Measurements from ENCODE around the gene SPRED3. TPM values are rescaled to one million over a fixed set of nuclear protein-coding genes. Genes with fewer than 3 reads are reported as not detected.
"Not testable (repeated sequence)": the region's sequence is repeated elsewhere in the genome, so short reads cannot be mapped to it uniquely, and the experiment has no call there.

Gene SPRED3
- polyA plus RNA-seq, 12 donors, result 0.31 to 0.98 (median 0.52) TPM; not detected in 2

- DNase-seq, result no peak
Measured at GRCh38 chr19:38389957-38390924, 1.7 kb downstream of the SPRED3 start.

GRCh38 chr19:38391911-38392464 lies 3.5 kb downstream of the SPRED3 start:
- no peak for DNase-seq

DNA sequence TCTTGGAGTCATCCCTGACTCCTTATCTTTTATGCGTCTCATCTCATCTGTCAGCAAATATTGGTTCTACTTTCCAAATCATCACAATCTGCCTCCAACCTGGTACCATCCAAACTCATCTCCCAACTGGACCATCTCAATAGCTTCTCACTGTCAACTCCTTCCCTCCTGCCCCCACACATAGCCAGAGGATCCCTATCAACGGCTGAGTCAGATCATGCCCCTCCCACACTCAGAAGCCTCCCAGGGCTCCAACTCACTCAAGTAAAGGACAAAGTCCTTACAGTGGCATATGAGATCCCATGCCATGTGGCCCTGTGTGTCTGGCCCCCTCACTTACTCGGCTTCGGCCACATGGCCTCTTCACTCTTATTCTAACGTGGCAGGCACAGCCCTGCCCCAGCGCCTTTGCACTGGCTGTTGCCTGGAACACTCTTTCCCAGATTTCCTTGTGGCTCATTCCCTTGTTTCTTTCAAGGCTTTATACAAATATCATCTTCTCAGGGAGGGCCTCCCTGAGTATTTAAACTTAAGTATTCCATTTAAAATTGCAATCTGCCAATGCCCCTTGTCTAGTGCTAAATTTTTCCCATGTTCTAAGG lies 4.3 kb downstream of the SPRED3 start:
- no peak for DNase-seq

- no peak for DNase-seq
Measured at GRCh38 chr19:38394488-38394887, 6.0 kb downstream of the SPRED3 start.

DNA sequence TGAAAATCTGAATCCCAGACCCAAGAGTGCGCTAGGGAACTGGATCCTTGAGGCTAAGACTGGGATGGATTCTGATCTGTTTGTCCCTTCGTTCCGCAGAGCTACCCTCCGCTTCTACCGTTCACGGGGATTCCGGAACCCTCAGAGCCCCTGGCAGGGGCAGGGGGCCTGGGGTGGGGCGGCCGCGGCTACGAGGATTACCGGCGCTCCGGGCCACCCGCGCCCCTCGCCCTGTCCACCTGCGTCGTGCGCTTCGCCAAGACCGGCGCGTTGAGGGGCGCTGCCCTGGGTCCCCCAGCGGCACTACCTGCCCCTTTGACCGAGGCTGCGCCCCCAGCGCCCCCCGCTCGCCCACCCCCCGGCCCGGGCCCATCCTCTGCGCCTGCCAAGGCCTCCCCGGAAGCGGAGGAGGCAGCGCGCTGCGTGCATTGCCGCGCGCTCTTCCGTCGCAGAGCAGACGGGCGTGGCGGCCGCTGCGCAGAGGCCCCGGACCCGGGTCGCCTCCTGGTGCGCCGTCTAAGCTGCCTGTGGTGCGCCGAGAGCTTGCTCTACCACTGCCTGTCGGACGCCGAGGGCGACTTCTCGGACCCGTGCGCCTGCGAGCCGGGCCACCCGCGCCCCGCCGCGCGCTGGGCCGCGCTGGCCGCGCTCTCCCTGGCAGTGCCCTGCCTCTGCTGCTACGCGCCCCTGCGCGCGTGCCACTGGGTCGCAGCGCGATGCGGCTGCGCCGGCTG lies 7.1 kb downstream of the SPRED3 start:
- no peak for DNase-seq

GRCh38 chr19:38399081-38399480 lies 10.6 kb downstream of the SPRED3 start:
- no peak for DNase-seq

- no peak for DNase-seq
Measured at GRCh38 chr19:38399537-38399936, 11.0 kb downstream of the SPRED3 start.

GRCh38 chr19:38400361-38400760 lies 11.9 kb downstream of the SPRED3 start:
- no peak for DNase-seq

DNA sequence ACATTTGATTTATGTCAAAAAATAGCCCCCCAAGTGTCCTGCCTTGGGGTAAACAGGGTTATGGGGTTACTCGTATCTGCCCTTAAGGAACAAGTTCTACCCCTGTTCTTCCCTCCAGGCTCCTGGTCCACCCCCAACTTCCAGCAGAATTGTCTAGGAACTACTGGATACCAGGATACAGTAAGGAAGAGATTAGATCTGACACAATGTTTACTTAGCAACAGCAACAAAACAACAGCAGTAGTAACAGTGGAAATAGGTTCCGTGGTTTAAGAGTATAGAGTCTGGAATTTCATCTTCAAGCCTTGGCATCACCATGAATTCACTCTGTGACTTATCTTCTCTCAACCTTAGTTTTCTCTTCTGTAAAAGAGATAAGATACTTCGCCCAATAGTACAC lies 12.7 kb downstream of the SPRED3 start:
- no peak for DNase-seq

DNA sequence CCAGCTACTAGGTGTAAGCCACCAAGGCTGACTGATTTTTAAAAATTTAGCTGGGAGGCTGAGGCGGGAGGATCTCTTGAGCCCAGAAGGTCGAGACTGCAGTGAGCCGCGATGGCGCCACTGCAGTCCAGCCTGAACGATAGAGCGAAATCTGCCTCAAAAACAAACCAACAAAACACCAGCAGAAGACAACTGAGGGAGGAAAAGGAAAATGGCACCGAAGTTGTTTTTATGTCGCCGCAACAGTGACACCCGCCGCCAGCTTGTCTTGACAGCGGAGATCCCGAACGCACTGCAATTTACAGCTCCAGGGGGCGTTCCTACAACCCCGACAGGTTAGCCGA lies 14.1 kb downstream of the SPRED3 start:
- no peak for DNase-seq

DNA sequence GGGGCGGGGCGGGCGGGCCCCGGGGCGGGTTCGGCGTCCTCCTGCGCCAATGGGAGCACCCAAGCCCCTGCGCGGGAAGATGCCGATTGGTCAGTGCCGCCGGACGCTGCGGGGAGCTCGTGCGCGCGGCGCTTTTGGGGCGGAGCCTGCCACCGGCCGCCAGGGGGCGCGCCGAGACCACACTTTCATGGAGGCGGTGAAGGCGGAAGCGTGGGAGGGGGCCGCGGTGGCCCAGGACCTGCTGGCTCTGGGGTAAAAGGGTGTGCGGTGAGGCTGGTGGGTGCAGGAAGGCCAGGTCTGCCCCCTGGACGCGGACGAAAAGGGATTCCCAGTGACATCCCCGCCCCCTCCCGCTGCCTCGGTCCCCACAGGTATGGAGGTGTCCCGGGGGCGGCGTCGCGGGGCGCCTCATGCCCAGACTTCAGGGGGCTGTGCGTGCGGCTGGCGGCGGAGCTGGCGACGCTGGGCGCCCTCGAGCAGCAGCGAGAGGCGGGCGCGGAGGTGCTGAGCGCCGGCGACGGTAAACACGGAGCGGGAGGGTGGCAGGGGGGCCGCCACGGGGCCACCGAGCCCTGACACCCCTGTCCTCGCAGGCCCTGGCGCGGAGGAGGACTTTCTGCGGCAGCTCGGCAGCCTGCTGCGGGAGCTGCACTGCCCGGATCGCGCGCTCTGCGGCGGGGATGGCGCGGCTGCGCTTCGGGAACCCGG lies 14.6 kb downstream of the SPRED3 start, which contains the start of gene FAM98C:
Gene FAM98C (plus strand): TSS at position 127 of the 708 bp plus-strand sequence. CDS start 61 bp downstream, at position 188.
- peak; percentile 97 for DNase-seq

DNA sequence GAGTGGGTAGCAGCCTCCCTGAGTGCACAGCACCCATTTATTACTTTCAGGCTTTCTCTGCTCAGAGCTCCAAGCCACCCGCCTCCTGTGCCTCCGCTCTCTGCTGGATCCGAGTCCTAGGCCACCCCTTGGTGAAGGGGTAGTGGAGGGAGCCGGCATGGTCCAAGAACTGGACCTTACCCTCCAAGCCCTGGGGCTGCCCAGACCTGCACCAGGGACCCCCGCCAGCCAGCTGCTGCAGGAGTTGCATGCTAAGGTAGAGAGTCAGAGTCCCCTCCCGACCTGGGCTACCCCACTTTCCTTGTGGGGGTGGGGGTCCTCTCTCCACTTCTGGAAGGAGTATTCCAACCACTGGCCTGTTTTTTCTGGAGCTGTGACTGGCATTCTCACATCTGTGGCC lies 16.4 kb downstream of the SPRED3 start:
- no peak for DNase-seq

- DNase-seq, result no peak
Measured at GRCh38 chr19:38405276-38405675, 16.8 kb downstream of the SPRED3 start.

GRCh38 chr19:38409631-38410133 lies 21.2 kb downstream of the SPRED3 start:
- DNase-seq, result peak; percentile 73

GRCh38 chr19:38410407-38410806 lies 21.9 kb downstream of the SPRED3 start:
- DNase-seq, result not testable (repeated sequence)

GRCh38 chr19:38411041-38411712 lies 22.7 kb downstream of the SPRED3 start:
- DNase-seq, result no peak

- not testable (repeated sequence) for DNase-seq
Measured at GRCh38 chr19:38411898-38412297, 23.4 kb downstream of the SPRED3 start.

GRCh38 chr19:38412491-38412890 lies 24.0 kb downstream of the SPRED3 start:
- DNase-seq, result no peak

GRCh38 chr19:38412961-38413360 lies 24.5 kb downstream of the SPRED3 start:
- no peak for DNase-seq

- DNase-seq, result no peak
Measured at GRCh38 chr19:38413416-38413815, 24.9 kb downstream of the SPRED3 start.

DNA sequence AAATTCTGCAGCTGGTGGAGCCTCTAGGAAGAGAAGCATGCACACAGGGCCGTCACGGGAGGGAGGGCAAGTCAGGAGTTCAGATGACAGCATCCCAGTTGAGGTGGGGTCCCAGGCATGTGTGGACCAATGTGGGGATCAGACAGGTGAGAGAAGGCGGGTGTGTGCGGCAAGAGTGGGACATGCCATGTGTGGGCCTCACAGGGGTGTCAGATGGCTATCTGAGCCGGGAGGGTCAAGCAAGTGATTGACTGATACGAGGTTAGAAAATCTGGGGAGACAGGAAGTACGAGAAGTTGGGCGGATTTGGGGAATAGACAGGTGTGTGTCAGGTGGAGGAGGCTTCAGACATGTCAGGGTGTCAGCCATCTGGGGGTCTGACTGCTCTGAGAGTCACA lies 28.6 kb downstream of the SPRED3 start:
- DNase-seq, result no peak

Measured in muscle of arm (tissue), 12 donors.